NCI-H226 (cell line): ENCODE data around the gene KRTAP19-7.
A peak's percentile ranks its signal among the peaks of the same experiment; 100 is the strongest.

Source experiments
- DNase-seq: peaks from one replicate; pipeline ENCODE4 v3.0.0-alpha.2; 2015

The KRTAP19-7 gene

GRCh38 chr21:30561264-30561895 is at the start of gene KRTAP19-7:
Gene KRTAP19-7, minus strand, starts transcription at chr21:30561314. Its CDS starts 25 bp downstream, at chr21:30561289.
- no peak for DNase-seq

- no peak for DNase-seq
Observed at GRCh38 chr21:30605968-30606367, 44.9 kb upstream of the KRTAP19-7 start.

GRCh38 chr21:30600787-30601186 is 39.7 kb upstream of the KRTAP19-7 start, which contains the start of gene KRTAP22-1:
Gene KRTAP22-1, plus strand, starts transcription at chr21:30601087.
- no peak for DNase-seq

GRCh38 chr21:30598802-30599201 is 37.7 kb upstream of the KRTAP19-7 start, which contains the start of gene KRTAP6-2:
Gene KRTAP6-2, minus strand, starts transcription at chr21:30598902. Its CDS starts 28 bp downstream, at chr21:30598874.
- DNase-seq: no peak

GRCh38 chr21:30592140-30592539 is 31.0 kb upstream of the KRTAP19-7 start, which contains the start of gene KRTAP6-3:
Gene KRTAP6-3, plus strand, starts transcription at chr21:30592440. Its CDS starts 6 bp downstream, at chr21:30592446.
- DNase-seq: no peak

- no peak for DNase-seq
Observed at GRCh38 chr21:30590297-30590696, 29.2 kb upstream of the KRTAP19-7 start, which contains the start of gene KRTAP22-2. Gene KRTAP22-2, minus strand, starts transcription at chr21:30590397.

- no peak for DNase-seq
Observed at GRCh38 chr21:30582870-30583269, 21.8 kb upstream of the KRTAP19-7 start.

GRCh38 chr21:30580132-30580531 is 19.0 kb upstream of the KRTAP19-7 start:
- DNase-seq: no peak

GRCh38 chr21:30579346-30579745 is 18.2 kb upstream of the KRTAP19-7 start:
- DNase-seq: no peak

GRCh38 chr21:30577766-30578165 is 16.7 kb upstream of the KRTAP19-7 start:
- DNase-seq: peak; percentile 71

GRCh38 chr21:30567617-30568016 is 6.5 kb upstream of the KRTAP19-7 start:
- DNase-seq: no peak

GRCh38 chr21:30563630-30564029 is 2.5 kb upstream of the KRTAP19-7 start:
- DNase-seq: no peak

GRCh38 chr21:30563072-30563471 is 2.0 kb upstream of the KRTAP19-7 start:
- DNase-seq: no peak

GRCh38 chr21:30561957-30562356 is 843 bp upstream of the KRTAP19-7 start:
- DNase-seq: no peak

- no peak for DNase-seq
Observed at GRCh38 chr21:30555095-30555494, 6.0 kb downstream of the KRTAP19-7 start.

GRCh38 chr21:30552782-30553181 is 8.3 kb downstream of the KRTAP19-7 start:
- DNase-seq: no peak

GRCh38 chr21:30541764-30542163 is 19.4 kb downstream of the KRTAP19-7 start, which contains the start of gene KRTAP19-6:
Gene KRTAP19-6, minus strand, starts transcription at chr21:30541864. Its CDS starts 31 bp downstream, at chr21:30541833.
- no peak for DNase-seq

- no peak for DNase-seq
Observed at GRCh38 chr21:30518876-30519275, 42.2 kb downstream of the KRTAP19-7 start.

- no peak for DNase-seq
Observed at GRCh38 chr21:30515681-30516080, 45.4 kb downstream of the KRTAP19-7 start.
